Keratinocyte (primary cell): Measurements from ENCODE around the gene CLHC1. TPM values are rescaled to one million over a fixed set of nuclear protein-coding genes. Genes with fewer than 3 reads are reported as not detected.

Experiments
- DNase-seq: peaks from one replicate; pipeline ENCODE4 v3.0.0-alpha.2; 2011; ENCODE audit warnings: low read depth, missing footprints, low spot score
- FAIRE-seq: peaks from 2 replicates; lab custom pipeline; 2011; peaks lifted over from hg19 to GRCh38; lab: Jason Lieb, UNC
- H2AFZ ChIP-seq: 2 replicates; pipeline ENCODE4 v1.6.0; 2012; ENCODE audit warnings: low read length, control low read depth, inconsistent platforms; ENCODE audit not compliant: control insufficient read depth
- H3K27ac ChIP-seq: 2 replicates; pipeline ENCODE4 v1.5.1; 2011; ENCODE audit warnings: low read length; ENCODE audit not compliant: control insufficient read depth, insufficient read depth
- H3K27me3 ChIP-seq: 3 replicates; pipeline ENCODE4 v1.6.0; 2011; ENCODE audit warnings: low read length; ENCODE audit not compliant: control insufficient read depth, insufficient read depth; ENCODE audit errors: extremely low read depth
- H3K36me3 ChIP-seq, 2 experiments: 2 replicates in 1 of 2; 3 replicates in 1 of 2; pipeline ENCODE4 v1.5.1; 2011; ENCODE audit warnings: low read length in 2 of 2, mild to moderate bottlenecking in 1 of 2; ENCODE audit not compliant: control insufficient read depth in 2 of 2, insufficient read depth in 2 of 2; ENCODE audit errors: extremely low read depth in 1 of 2
- H3K4me1 ChIP-seq: 3 replicates; pipeline ENCODE4 v1.5.1; 2011; ENCODE audit warnings: low read length; ENCODE audit not compliant: control insufficient read depth, insufficient read depth; ENCODE audit errors: extremely low read depth
- H3K4me2 ChIP-seq: 3 replicates; pipeline ENCODE4 v1.6.0; 2011; ENCODE audit warnings: low read depth, low read length; ENCODE audit not compliant: control insufficient read depth, insufficient read depth; ENCODE audit errors: extremely low read depth
- H3K4me3 ChIP-seq, 3 experiments: fragments of 200-600 bp in 1 of 3; sonication (generic) in 1 of 3; 2 replicates in 2 of 3; 3 replicates in 1 of 3; pipeline ENCODE4 v1.5.1; 2011 to 2016; ENCODE audit warnings: low read length in 3 of 3, mild to moderate bottlenecking in 3 of 3, control low read depth in 2 of 3, inconsistent platforms in 1 of 3, low read depth in 1 of 3, mixed read lengths in 1 of 3, mixed run types in 1 of 3, moderate library complexity in 1 of 3; ENCODE audit not compliant: control insufficient read depth in 2 of 3, insufficient read depth in 2 of 3; ENCODE audit errors: extremely low read depth in 1 of 3
- H3K79me2 ChIP-seq: 2 replicates; pipeline ENCODE4 v1.6.0; 2012; ENCODE audit warnings: low read length; ENCODE audit not compliant: control insufficient read depth, insufficient read depth
- H3K9ac ChIP-seq: 3 replicates; pipeline ENCODE4 v1.6.0; 2011; ENCODE audit warnings: low read length; ENCODE audit not compliant: control insufficient read depth, insufficient read depth; ENCODE audit errors: extremely low read depth
- H3K9me1 ChIP-seq: 3 replicates; pipeline ENCODE4 v1.6.0; 2011; ENCODE audit warnings: low read length; ENCODE audit not compliant: control insufficient read depth, insufficient read depth; ENCODE audit errors: extremely low read depth
- H3K9me3 ChIP-seq: 2 replicates; pipeline ENCODE4 v1.5.1; 2012; ENCODE audit warnings: low read depth, low read length; ENCODE audit not compliant: control insufficient read depth
- H4K20me1 ChIP-seq: 3 replicates; pipeline ENCODE4 v1.6.0; 2011; ENCODE audit warnings: low read length; ENCODE audit not compliant: control insufficient read depth, insufficient read depth; ENCODE audit errors: extremely low read depth
- EZH2 ChIP-seq: IDR thresholded peaks from one replicate; pipeline ENCODE4 v1.6.1; 2012; ENCODE audit warnings: inconsistent platforms, mild to moderate bottlenecking, low read length, moderate library complexity
- dilution Hi-C: fragments of 300-500 bp; cut with MboI; formaldehyde crosslinking; loops from one replicate; pipeline ENCODE4 v1.7.0; 2020; ENCODE audit warnings: low sequenced_read_pairs; ENCODE audit not compliant: extremely low pct_ligation_motif_present
- polyA plus RNA-seq, 5 experiments: library from polyadenylated mRNA; depleted of rRNA in 3 of 5; stranded (reverse) in 3 of 5; stranded (forward) in 1 of 5; unstranded in 1 of 5; fragments of >200 nt; gene quantifications; 1 replicate in 1 of 5; 2 replicates in 3 of 5; 3 replicates in 1 of 5; pipeline versions ENCODE4 v1.2.1 to v1.2.3, GENCODE V29; 2011 to 2012; ENCODE audit warnings: missing spikeins in 2 of 5, low read depth in 1 of 5, low replicate concordance in 1 of 5
- TF ChIP-seq, protein P1 (sequence below), 3 experiments: IDR thresholded peaks in 1 of 3; conservative IDR thresholded peaks in 1 of 3; optimal IDR thresholded peaks in 1 of 3; 2 replicates in 2 of 3; 3 replicates in 1 of 3; pipeline versions ENCODE3 to v1.5.1; 2011; ENCODE audit warnings: low read length in 3 of 3, mild to moderate bottlenecking in 3 of 3, moderate library complexity in 2 of 3, control low read depth in 1 of 3, inconsistent platforms in 1 of 3; ENCODE audit not compliant: insufficient read depth in 2 of 3; ENCODE audit errors: extremely low read depth in 1 of 3

The CLHC1 gene
- polyA plus RNA-seq, 1 donor (not counting 4 experiments of a cell fraction or from before 2014, with no cell fraction given), result 15.2 TPM

DNA sequence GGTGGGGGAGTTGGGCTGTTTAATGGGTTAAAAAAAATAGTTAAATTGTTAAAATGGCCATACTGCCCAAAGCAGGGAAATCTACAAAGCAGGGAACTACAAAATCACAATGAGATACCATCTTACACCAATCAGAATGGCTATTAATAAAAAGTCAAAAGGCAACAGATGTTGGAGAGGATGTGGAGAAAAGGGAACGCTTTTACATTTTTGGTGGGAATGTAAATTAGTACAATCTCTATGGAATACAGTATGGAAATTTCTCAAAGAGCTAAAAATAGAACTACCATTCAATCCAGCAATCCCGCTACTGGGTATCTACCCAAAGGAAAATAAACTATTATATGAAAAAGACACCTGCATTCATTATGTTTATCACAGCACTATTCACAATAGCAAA lies 27.1 kb downstream of the CLHC1 start:
- Histone ChIP-seq H4K20me1 (no peaks in the 10 kb centered on the region), H3K27me3 (no peaks in the 10 kb centered on the region), H3K9me3 (no peaks in the 10 kb centered on the region), H2AFZ (no peak overlapping the region), H3K9ac (no peak overlapping the region), H3K79me2 (no peaks in the 10 kb centered on the region), H3K4me2 (no peak overlapping the region), H3K36me3 (peaks cover 0 to 3% of the 10 kb centered on the region in 2 experiments), H3K9me1 (no peaks in the 10 kb centered on the region), H3K4me3 (no peak overlapping the region), H3K27ac (no peak overlapping the region), H3K4me1 (no peaks in the 10 kb centered on the region)
- dilution Hi-C loops, result no loop called here
- no peak for DNase-seq
- TF ChIP-seq EZH2, result no peak
- TF ChIP-seq, protein P1, sequence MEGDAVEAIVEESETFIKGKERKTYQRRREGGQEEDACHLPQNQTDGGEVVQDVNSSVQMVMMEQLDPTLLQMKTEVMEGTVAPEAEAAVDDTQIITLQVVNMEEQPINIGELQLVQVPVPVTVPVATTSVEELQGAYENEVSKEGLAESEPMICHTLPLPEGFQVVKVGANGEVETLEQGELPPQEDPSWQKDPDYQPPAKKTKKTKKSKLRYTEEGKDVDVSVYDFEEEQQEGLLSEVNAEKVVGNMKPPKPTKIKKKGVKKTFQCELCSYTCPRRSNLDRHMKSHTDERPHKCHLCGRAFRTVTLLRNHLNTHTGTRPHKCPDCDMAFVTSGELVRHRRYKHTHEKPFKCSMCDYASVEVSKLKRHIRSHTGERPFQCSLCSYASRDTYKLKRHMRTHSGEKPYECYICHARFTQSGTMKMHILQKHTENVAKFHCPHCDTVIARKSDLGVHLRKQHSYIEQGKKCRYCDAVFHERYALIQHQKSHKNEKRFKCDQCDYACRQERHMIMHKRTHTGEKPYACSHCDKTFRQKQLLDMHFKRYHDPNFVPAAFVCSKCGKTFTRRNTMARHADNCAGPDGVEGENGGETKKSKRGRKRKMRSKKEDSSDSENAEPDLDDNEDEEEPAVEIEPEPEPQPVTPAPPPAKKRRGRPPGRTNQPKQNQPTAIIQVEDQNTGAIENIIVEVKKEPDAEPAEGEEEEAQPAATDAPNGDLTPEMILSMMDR (optimal IDR thresholded peaks at IDR 0.05 in 1 of 3, IDR thresholded peaks at IDR 0.05 in 1 of 3, conservative IDR thresholded peaks at IDR 0.05 in 1 of 3; ENCODE audit: extremely low read depth in 1 of 3, insufficient read depth in 2 of 3, low read length in 3 of 3), result no peak
- FAIRE-seq, result no peak

DNA sequence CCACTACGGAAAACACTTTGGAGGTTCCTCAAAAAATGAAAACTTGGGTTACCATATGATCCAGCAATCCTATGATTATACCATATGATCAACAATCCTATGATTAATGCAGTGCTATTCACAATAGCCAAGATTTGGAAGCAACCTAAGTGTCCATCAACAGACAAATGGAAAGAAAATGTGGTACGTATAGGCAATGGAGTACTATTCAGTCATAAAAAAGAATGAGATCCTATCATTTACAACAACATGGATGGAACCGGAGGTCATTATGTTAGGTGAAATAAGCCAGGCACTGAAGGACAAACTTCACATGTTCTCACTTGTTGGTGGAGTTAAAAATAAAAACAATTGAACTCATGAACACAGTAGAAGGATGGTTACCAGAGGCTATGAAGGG lies 27.6 kb downstream of the CLHC1 start:
- no peak overlapping the region for H3K4me2 ChIP-seq
- no peaks in the 10 kb centered on the region for H4K20me1 ChIP-seq
- H3K4me3 ChIP-seq, result no peak overlapping the region
- FAIRE-seq, result no peak
- no peak for DNase-seq
- TF ChIP-seq, protein P1 (optimal IDR thresholded peaks at IDR 0.05 in 1 of 3, IDR thresholded peaks at IDR 0.05 in 1 of 3, conservative IDR thresholded peaks at IDR 0.05 in 1 of 3; ENCODE audit: extremely low read depth in 1 of 3, insufficient read depth in 2 of 3, low read length in 3 of 3), result no peak
- TF ChIP-seq EZH2, result no peak
- H3K79me2 ChIP-seq, result no peaks in the 10 kb centered on the region
- no peaks in the 10 kb centered on the region for H3K4me1 ChIP-seq
- no peak overlapping the region for H3K9ac ChIP-seq
- H3K27ac ChIP-seq, result no peak overlapping the region
- no peaks in the 10 kb centered on the region for H3K9me1 ChIP-seq
- dilution Hi-C loops, result no loop called here
- no peaks in the 10 kb centered on the region for H3K27me3 ChIP-seq
- peaks cover 0 to 5% of the 10 kb centered on the region in 2 experiments for H3K36me3 ChIP-seq
- no peaks in the 10 kb centered on the region for H3K9me3 ChIP-seq
- H2AFZ ChIP-seq, result no peak overlapping the region
